Mesenchymal stem cell (in vitro differentiated cells and primary cell): ENCODE measurements around the gene HRH2.

Source experiments
- DNase-seq: peaks from one replicate; pipeline ENCODE4 v3.0.0-alpha.2; 2013
- H2AFZ ChIP-seq: one replicate; pipeline ENCODE4 v1.6.1; 2013; ENCODE audit warnings: low read depth, mild to moderate bottlenecking, control low read depth, inconsistent platforms, low read length, moderate library complexity
- H2AK5ac ChIP-seq: 2 replicates; pipeline ENCODE4 v1.6.1; 2013; ENCODE audit warnings: low read length, moderate library complexity, mild to moderate bottlenecking, inconsistent platforms; ENCODE audit not compliant: severe bottlenecking
- H2BK120ac ChIP-seq: one replicate; pipeline ENCODE4 v1.6.1; 2013; ENCODE audit warnings: low read depth, mild to moderate bottlenecking, inconsistent platforms, low read length, moderate library complexity
- H2BK12ac ChIP-seq, 2 experiments: one replicate each; pipeline ENCODE4 v1.6.1; 2013; ENCODE audit warnings: inconsistent platforms in 2 of 2, low read length in 2 of 2, mild to moderate bottlenecking in 2 of 2, moderate library complexity in 2 of 2, control low read depth in 1 of 2
- H2BK15ac ChIP-seq: one replicate; pipeline ENCODE4 v1.6.1; 2013; ENCODE audit warnings: mild to moderate bottlenecking, low read depth, inconsistent platforms; ENCODE audit not compliant: poor library complexity, severe bottlenecking
- H2BK5ac ChIP-seq: 2 replicates; pipeline ENCODE4 v1.6.1; 2013; ENCODE audit warnings: low read depth, mild to moderate bottlenecking, low read length, control low read depth, inconsistent platforms; ENCODE audit not compliant: poor library complexity, severe bottlenecking
- H3K14ac ChIP-seq, 2 experiments: one replicate each; pipeline ENCODE4 v1.6.1; 2013; ENCODE audit warnings: inconsistent platforms in 2 of 2, low read length in 2 of 2, control low read depth in 1 of 2, mild to moderate bottlenecking in 1 of 2, moderate library complexity in 1 of 2
- H3K18ac ChIP-seq, 2 experiments: one replicate each; pipeline ENCODE4 v1.6.1; 2013; ENCODE audit warnings: inconsistent platforms in 2 of 2, low read length in 2 of 2, control low read depth in 1 of 2, low read depth in 1 of 2, mild to moderate bottlenecking in 1 of 2
- H3K23ac ChIP-seq, 2 experiments: one replicate each; pipeline ENCODE4 v1.6.1; 2013; ENCODE audit warnings: inconsistent platforms in 2 of 2, low read length in 2 of 2, mild to moderate bottlenecking in 2 of 2, moderate library complexity in 2 of 2, control low read depth in 1 of 2
- H3K27ac ChIP-seq: 2 replicates; pipeline ENCODE4 v1.5.1; 2013; ENCODE audit warnings: mild to moderate bottlenecking, moderate library complexity, low read length, control low read depth, inconsistent platforms; ENCODE audit not compliant: poor library complexity, severe bottlenecking
- H3K27me3 ChIP-seq, 2 experiments: 2 replicates each; pipeline versions ENCODE4 v1.6.1 to v1.7.0; 2013; ENCODE audit warnings: low read length in 2 of 2, mild to moderate bottlenecking in 2 of 2, moderate library complexity in 2 of 2, control low read depth in 1 of 2, inconsistent platforms in 1 of 2; ENCODE audit not compliant: control insufficient read depth in 1 of 2, insufficient read depth in 1 of 2
- H3K36me3 ChIP-seq, 2 experiments: 2 replicates each; pipeline versions ENCODE4 v1.6.1 to v1.7.0; 2013; ENCODE audit warnings: low read length in 2 of 2, control low read depth in 1 of 2, inconsistent platforms in 1 of 2, low read depth in 1 of 2, mild to moderate bottlenecking in 1 of 2; ENCODE audit not compliant: insufficient read depth in 2 of 2, control insufficient read depth in 1 of 2
- H3K4ac ChIP-seq, 2 experiments: one replicate each; pipeline ENCODE4 v1.6.1; 2013; ENCODE audit warnings: inconsistent platforms in 2 of 2, low read length in 2 of 2, mild to moderate bottlenecking in 2 of 2, moderate library complexity in 2 of 2, control low read depth in 1 of 2, low read depth in 1 of 2
- H3K4me1 ChIP-seq: 2 replicates; pipeline ENCODE4 v1.6.1; 2013; ENCODE audit warnings: low read depth, low read length, control low read depth; ENCODE audit not compliant: control insufficient read depth, insufficient read depth
- H3K4me2 ChIP-seq: 2 replicates; pipeline ENCODE4 v1.6.1; 2013; ENCODE audit warnings: low read length, mild to moderate bottlenecking, inconsistent platforms; ENCODE audit not compliant: poor library complexity, severe bottlenecking
- H3K4me3 ChIP-seq, 2 experiments: 2 replicates each; pipeline versions ENCODE4 v1.5.1 to v1.7.0; 2013; ENCODE audit warnings: low read length in 2 of 2, mild to moderate bottlenecking in 2 of 2, control low read depth in 1 of 2, low read depth in 1 of 2; ENCODE audit not compliant: insufficient read depth in 1 of 2
- H3K79me1 ChIP-seq: replicated peaks from 2 replicates; pipeline ENCODE4 v1.6.1; 2013; ENCODE audit warnings: mild to moderate bottlenecking, control low read depth, low read length, inconsistent platforms; ENCODE audit not compliant: poor library complexity, severe bottlenecking
- H3K9ac ChIP-seq: 2 replicates; pipeline ENCODE4 v1.7.0; 2013; ENCODE audit warnings: mild to moderate bottlenecking, low read length, moderate library complexity
- H3K9me3 ChIP-seq: 2 replicates; pipeline ENCODE4 v1.7.0; 2013; ENCODE audit warnings: mild to moderate bottlenecking, low read length; ENCODE audit not compliant: control insufficient read depth
- H4K8ac ChIP-seq: one replicate; pipeline ENCODE4 v1.6.1; 2013; ENCODE audit warnings: inconsistent platforms, mild to moderate bottlenecking, low read length, moderate library complexity
- H4K91ac ChIP-seq: one replicate; pipeline ENCODE4 v1.6.1; 2013; ENCODE audit warnings: mild to moderate bottlenecking, low read length, inconsistent platforms
- WGBS: methylation state at CpG from one replicate; pipeline ENCODE4 v1.1.7; 2013; ENCODE audit warnings: mixed read lengths; 5-methylcytosine and 5-hydroxymethylcytosine counted together

HRH2 gene

DNA sequence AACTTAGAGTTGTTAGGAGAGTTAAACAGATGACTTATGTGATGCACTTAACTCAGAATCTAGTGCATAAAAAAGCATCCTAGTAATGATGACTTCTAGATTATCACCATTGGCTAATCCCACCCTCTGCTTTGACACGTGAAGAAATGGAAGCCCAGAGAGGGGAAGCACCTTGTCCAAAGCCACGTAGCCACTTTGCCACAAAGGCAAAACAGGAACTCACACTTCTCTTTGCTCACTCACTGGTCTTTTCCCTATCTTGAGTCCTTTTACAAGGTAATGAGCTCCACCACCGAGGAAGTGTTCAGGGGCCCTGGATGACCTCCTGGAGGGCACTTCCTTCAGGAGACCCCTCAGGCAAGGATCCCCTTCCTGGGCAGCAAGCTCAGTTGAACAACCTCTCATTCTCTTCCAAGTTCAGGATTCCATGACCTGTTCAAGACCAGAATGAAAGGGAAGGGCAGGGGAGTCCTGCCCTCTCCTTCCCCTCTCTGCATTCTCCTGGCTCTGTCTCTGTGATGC, 89.7 kb downstream of the HRH2 start:
- Histone ChIP-seq H4K8ac (no peak overlapping the region), H3K4me1 (no peaks in the 10 kb centered on the region), H3K14ac (no peak overlapping the region), H3K9me3 (no peaks in the 10 kb centered on the region), H2BK15ac (no peak overlapping the region), H3K27ac (no peak overlapping the region), H2BK5ac (no peak overlapping the region), H3K9ac (no peak overlapping the region), H2BK12ac (no peak overlapping the region), H2AK5ac (no peak overlapping the region), H2AFZ (no peak overlapping the region), H2BK120ac (no peak overlapping the region), H4K91ac (no peak overlapping the region), H3K18ac (no peak overlapping the region), H3K23ac (no peak overlapping the region), H3K4me2 (no peak overlapping the region), H3K79me1 (no peaks in the 10 kb centered on the region), H3K4ac (no peak overlapping the region), H3K4me3 (no peak overlapping the region), H3K27me3 (peaks cover 0 to 10% of the 10 kb centered on the region in 2 experiments), H3K36me3 (no peaks in the 10 kb centered on the region)
- WGBS = 60% methylated on average over 3 of the region's 3 CpGs
- DNase-seq = no peak

DNA sequence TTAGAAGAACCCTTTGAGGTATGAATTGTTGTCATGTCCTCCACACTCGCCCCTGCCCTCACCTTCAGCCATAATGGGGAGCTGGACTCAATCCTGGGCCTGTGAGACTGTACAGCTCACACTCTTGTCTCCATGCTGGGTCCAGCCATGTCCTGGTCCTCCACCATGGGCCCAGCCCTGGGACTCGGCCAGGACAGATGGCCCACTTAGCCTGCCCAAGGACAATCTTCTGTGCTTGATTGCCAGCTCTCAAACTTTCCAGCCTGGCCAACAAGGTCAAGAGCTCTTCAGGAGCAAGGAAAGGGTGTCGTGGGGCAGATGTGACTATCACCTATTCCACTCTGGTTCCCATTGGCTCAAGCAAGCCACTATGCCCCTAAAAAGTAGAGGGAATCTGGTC, 90.8 kb downstream of the HRH2 start:
- Histone ChIP-seq H3K27ac (no peak overlapping the region), H2BK15ac (no peak overlapping the region), H3K14ac (no peak overlapping the region), H3K9ac (no peak overlapping the region), H3K4me2 (no peak overlapping the region), H2BK120ac (no peak overlapping the region), H3K18ac (no peak overlapping the region), H3K4ac (no peak overlapping the region), H3K9me3 (no peaks in the 10 kb centered on the region), H4K8ac (no peak overlapping the region), H2BK12ac (no peak overlapping the region), H3K79me1 (no peaks in the 10 kb centered on the region), H2BK5ac (no peak overlapping the region), H4K91ac (no peak overlapping the region), H3K27me3 (peaks cover 0 to 10% of the 10 kb centered on the region in 2 experiments), H2AFZ (no peak overlapping the region), H3K23ac (no peak overlapping the region), H2AK5ac (no peak overlapping the region), H3K4me3 (no peak overlapping the region), H3K4me1 (no peaks in the 10 kb centered on the region), H3K36me3 (no peaks in the 10 kb centered on the region)
- no peak for DNase-seq
- 57% methylated on average over 2 of the region's 3 CpGs for WGBS

DNA sequence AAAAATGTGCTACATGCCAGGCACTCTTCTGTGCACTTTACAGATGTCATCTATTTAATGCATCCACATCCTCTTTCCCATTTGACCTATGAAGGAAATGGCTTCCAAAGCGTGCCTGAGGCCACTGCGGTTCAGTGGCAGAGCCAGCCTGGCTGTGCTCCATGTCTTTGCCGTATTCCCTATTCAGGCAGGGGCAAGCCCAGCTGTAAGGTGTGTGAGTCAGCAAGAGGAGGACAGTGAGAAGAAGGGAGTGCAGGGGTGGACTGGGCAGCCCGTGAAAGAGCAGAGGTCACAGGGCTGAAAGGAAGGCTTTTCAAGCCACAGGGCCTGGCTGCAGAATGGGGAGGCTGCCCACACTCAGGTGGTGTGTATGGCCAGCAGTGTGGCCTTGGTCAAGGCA, 91.7 kb downstream of the HRH2 start:
- no peak overlapping the region for H3K4ac ChIP-seq
- no peak overlapping the region for H3K23ac ChIP-seq
- H3K4me2 ChIP-seq = no peak overlapping the region
- H2BK120ac ChIP-seq = no peak overlapping the region
- 78% methylated on average over 4 of the region's 4 CpGs for WGBS
- no peaks in the 10 kb centered on the region for H3K4me1 ChIP-seq
- H4K91ac ChIP-seq = peak overlapping the region; percentile 74
- H2AK5ac ChIP-seq = no peak overlapping the region
- H4K8ac ChIP-seq = no peak overlapping the region
- no peaks in the 10 kb centered on the region for H3K36me3 ChIP-seq
- no peak for DNase-seq
- H3K14ac ChIP-seq = no peak overlapping the region
- peaks cover 0 to 10% of the 10 kb centered on the region in 2 experiments for H3K27me3 ChIP-seq
- no peak overlapping the region for H3K18ac ChIP-seq
- H2BK5ac ChIP-seq = no peak overlapping the region
- no peaks in the 10 kb centered on the region for H3K9me3 ChIP-seq
- no peak overlapping the region for H3K4me3 ChIP-seq
- H2BK15ac ChIP-seq = no peak overlapping the region
- no peak overlapping the region for H3K9ac ChIP-seq
- no peaks in the 10 kb centered on the region for H3K79me1 ChIP-seq
- H2BK12ac ChIP-seq = no peak overlapping the region
- H3K27ac ChIP-seq = no peak overlapping the region
- no peak overlapping the region for H2AFZ ChIP-seq

DNA sequence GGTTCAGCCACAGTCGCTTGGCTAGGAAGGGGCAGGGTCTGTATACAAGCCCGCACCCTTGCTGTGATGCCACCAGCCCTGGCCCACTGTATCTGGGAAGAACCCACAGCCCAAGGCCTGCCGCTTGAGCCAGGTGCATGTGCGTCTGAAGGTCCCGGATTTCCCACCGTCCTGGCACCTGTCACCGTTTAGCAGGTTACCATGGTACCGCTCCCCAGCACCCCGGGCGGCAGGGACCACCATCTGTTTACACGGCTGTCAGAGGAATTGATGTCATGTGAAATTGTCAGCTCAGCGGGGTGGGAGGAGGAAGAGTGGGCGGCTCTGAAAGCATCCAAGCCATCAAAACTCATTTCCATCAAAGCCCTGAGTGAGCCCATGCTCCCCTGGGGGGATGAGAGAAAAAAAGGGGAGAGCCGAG, 92.7 kb downstream of the HRH2 start:
- 67% methylated on average over 10 of the region's 14 CpGs for WGBS
- Histone ChIP-seq H2BK5ac (no peak overlapping the region), H4K91ac (no peak overlapping the region)

More for the DNA sequence above, 92.7 kb downstream of the HRH2 start:
- H3K18ac ChIP-seq = no peak overlapping the region
- no peak overlapping the region for H3K14ac ChIP-seq
- no peak overlapping the region for H2BK15ac ChIP-seq
- H3K36me3 ChIP-seq = no peaks in the 10 kb centered on the region
- H3K23ac ChIP-seq = no peak overlapping the region
- no peak overlapping the region for H3K4ac ChIP-seq
- H3K27ac ChIP-seq = no peak overlapping the region
- H3K9me3 ChIP-seq = no peaks in the 10 kb centered on the region
- H4K8ac ChIP-seq = no peak overlapping the region
- no peaks in the 10 kb centered on the region for H3K4me1 ChIP-seq
- H3K27me3 ChIP-seq = peaks cover 0 to 10% of the 10 kb centered on the region in 2 experiments
- no peak overlapping the region for H2AK5ac ChIP-seq
- no peak overlapping the region for H3K4me3 ChIP-seq
- H3K9ac ChIP-seq = no peak overlapping the region
- H2BK12ac ChIP-seq = no peak overlapping the region
- no peak overlapping the region for H3K4me2 ChIP-seq
- no peaks in the 10 kb centered on the region for H3K79me1 ChIP-seq
- no peak overlapping the region for H2AFZ ChIP-seq
- H2BK120ac ChIP-seq = no peak overlapping the region
- no peak for DNase-seq
